Cardiac muscle cell (in vitro differentiated cells and primary cell): ENCODE measurements around the gene CCDC30. TPM values are rescaled to one million over a fixed set of nuclear protein-coding genes. Genes with fewer than 3 reads are reported as not detected.

ENCODE experiments used
- DNase-seq, 2 donors: peaks; one replicate each; pipeline versions ENCODE4 v3.0.0 to v3.0.0-alpha.2; 2010 to 2017; ENCODE audit warnings: low read depth in 1 of 2, low spot score in 1 of 2
- H3K27ac ChIP-seq: fragments of 200-600 bp; sonication (generic); 2 replicates; pipeline ENCODE4 v1.5.1; 2016
- H3K27me3 ChIP-seq: fragments of 200-600 bp; sonication (generic); 2 replicates; pipeline ENCODE4 v1.6.0; 2016; ENCODE audit warnings: control low read depth
- H3K36me3 ChIP-seq: fragments of 200-600 bp; sonication (generic); 2 replicates; pipeline ENCODE4 v1.5.1; 2016; ENCODE audit warnings: control low read depth
- H3K4me1 ChIP-seq: fragments of 200-600 bp; sonication (generic); 2 replicates; pipeline ENCODE4 v1.8.1; 2017; ENCODE audit warnings: low read depth, mild to moderate bottlenecking, mixed run types
- H3K4me3 ChIP-seq: fragments of 200-600 bp; sonication (generic); 2 replicates; pipeline ENCODE4 v1.5.1; 2016; ENCODE audit warnings: mild to moderate bottlenecking
- H3K9me3 ChIP-seq: fragments of 200-600 bp; sonication (generic); 2 replicates; pipeline ENCODE4 v1.5.1; 2017; ENCODE audit warnings: low read depth, mild to moderate bottlenecking, control low read depth
- polyA plus RNA-seq: library from polyadenylated mRNA; unstranded; fragments of >200 nt; fragmentation: Nextera tagmentation; extraction: Ambion mirVana; gene quantifications from 2 replicates; pipeline ENCODE4 v1.2.1, GENCODE V29; 2016
- total RNA-seq: library from RNA; depleted of rRNA; stranded (reverse); fragments of >200 nt; gene quantifications from 2 replicates; pipeline ENCODE4 v1.2.3, GENCODE V29; 2016
- TF ChIP-seq, protein P1 (sequence below): IDR thresholded peaks from 2 replicates; pipeline ENCODE4 v1.5.1; 2012; ENCODE audit warnings: low read depth, mild to moderate bottlenecking, low read length

Gene CCDC30
- total and polyA plus RNA-seq, 2 experiments from 2014 or later = 1.8 to 4.2 TPM

DNA sequence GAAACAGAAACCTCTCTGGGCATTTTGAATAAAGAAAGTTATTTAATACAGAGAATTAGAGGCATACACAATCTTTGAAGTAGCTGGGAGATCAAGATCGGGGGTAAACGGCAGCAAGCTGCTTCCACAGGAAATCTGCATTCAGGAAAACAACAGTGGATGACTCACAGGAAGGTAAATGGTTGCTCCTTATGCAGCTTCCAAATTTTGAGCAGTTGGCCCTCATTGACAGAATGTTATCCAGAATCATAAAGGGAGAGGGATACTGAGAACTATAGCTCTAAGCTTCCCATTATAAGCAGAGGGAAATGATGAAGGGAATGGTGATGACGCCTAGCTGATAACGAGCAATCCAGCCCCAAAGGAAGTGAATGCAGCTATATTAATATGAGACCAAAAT, 35.8 kb upstream of the CCDC30 start:
- Histone ChIP-seq H3K27ac (no peak overlapping the region), H3K4me3 (no peak overlapping the region), H3K27me3 (no peaks in the 10 kb centered on the region), H3K36me3 (no peaks in the 10 kb centered on the region), H3K9me3 (no peaks in the 10 kb centered on the region), H3K4me1 (peaks cover 26% of the 10 kb centered on the region)
- DNase-seq = peak in 1 of 2 donors; percentile 14
- TF ChIP-seq, protein P1, sequence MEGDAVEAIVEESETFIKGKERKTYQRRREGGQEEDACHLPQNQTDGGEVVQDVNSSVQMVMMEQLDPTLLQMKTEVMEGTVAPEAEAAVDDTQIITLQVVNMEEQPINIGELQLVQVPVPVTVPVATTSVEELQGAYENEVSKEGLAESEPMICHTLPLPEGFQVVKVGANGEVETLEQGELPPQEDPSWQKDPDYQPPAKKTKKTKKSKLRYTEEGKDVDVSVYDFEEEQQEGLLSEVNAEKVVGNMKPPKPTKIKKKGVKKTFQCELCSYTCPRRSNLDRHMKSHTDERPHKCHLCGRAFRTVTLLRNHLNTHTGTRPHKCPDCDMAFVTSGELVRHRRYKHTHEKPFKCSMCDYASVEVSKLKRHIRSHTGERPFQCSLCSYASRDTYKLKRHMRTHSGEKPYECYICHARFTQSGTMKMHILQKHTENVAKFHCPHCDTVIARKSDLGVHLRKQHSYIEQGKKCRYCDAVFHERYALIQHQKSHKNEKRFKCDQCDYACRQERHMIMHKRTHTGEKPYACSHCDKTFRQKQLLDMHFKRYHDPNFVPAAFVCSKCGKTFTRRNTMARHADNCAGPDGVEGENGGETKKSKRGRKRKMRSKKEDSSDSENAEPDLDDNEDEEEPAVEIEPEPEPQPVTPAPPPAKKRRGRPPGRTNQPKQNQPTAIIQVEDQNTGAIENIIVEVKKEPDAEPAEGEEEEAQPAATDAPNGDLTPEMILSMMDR = no peak

DNA sequence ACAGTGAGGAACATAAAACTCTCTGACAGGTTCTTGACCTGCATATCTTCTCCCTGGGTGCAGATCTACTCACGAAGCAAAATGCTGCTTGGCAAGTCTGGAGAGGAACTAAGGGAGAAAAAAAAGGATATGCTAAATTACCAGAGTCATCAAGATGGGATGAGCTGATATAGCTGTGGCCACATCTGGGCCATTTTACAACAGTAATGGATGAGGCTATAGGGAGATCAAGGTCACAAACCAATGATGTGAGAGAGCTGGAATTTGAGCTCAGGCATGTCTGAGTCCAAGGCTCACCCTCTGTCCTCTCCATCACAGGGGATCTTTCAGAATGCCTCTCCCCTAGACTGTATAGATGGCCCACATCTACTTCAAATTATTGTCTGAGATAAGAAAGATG, 33.5 kb upstream of the CCDC30 start:
- H3K9me3 ChIP-seq = no peaks in the 10 kb centered on the region
- H3K4me1 ChIP-seq = peaks cover 18% of the 10 kb centered on the region
- TF ChIP-seq, protein P1 = no peak
- no peaks in the 10 kb centered on the region for H3K27me3 ChIP-seq
- no peak for DNase-seq
- no peaks in the 10 kb centered on the region for H3K36me3 ChIP-seq
- no peak overlapping the region for H3K27ac ChIP-seq
- no peak overlapping the region for H3K4me3 ChIP-seq

DNA sequence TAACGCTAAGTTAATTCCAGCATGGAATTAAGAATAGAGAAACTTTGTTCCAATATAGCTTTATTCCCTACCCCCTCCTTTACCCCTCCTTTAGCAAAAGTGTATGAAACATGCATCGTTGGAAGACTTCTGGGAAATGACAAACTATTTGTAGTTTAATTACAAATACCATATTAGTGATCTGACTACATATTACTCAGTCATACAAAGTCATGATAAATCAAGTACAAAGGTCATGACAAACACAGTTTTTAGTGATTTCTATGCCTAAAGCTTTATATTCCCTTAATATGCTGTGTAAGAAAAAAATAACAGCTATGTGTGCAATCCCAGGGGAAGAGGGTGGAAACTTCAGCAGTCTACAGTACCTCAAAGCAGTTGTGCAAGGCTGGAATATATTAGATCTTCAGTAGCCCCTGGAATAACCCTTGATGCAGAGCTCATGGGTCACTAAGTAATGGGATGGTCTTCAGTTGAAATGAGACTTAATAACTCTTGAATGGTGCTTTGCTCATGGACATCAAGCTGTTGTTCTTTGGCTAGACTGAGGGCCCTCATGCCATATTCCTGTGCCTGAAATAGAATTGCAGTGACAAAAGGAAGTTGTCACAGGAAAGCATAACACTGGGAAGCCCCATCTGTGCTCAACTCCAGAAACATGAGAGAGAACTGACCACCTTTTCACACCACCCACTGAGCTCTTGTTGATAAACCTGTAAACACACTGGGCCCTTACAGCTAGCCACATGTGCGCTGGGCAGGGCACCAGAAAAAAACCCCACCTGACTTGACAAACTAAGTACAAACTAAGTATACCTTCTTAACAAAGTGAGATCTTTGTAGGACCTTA, 32.6 kb upstream of the CCDC30 start:
- no peak overlapping the region for H3K4me3 ChIP-seq
- no peak for DNase-seq
- H3K27ac ChIP-seq = no peak overlapping the region
- H3K27me3 ChIP-seq = no peaks in the 10 kb centered on the region
- TF ChIP-seq, protein P1 = no peak
- no peaks in the 10 kb centered on the region for H3K36me3 ChIP-seq
- no peaks in the 10 kb centered on the region for H3K9me3 ChIP-seq
- H3K4me1 ChIP-seq = peaks cover 18% of the 10 kb centered on the region

DNA sequence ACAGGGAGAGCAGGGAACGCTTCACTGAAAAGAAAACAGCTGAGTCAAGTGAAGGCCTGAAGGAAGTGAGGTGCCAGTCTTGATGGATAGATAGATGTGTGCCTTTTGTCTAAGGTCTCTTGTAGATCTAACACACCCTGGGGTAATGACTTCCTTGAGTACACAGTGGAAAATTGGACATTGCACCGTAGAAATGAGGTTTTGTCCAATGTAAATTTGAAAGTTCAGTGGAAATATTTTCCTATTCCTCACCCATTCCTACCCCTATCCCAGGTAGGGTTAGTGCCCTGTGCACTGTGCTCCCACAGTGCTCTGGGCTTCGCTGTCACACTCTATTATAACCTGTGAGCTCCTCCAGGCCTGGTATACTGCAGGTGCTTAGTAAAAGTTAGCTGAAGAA, 31.6 kb upstream of the CCDC30 start:
- H3K4me1 ChIP-seq = peaks cover 18% of the 10 kb centered on the region
- TF ChIP-seq, protein P1 = no peak
- no peaks in the 10 kb centered on the region for H3K36me3 ChIP-seq
- H3K4me3 ChIP-seq = no peak overlapping the region
- no peak overlapping the region for H3K27ac ChIP-seq
- no peak for DNase-seq
- H3K27me3 ChIP-seq = no peaks in the 10 kb centered on the region
- no peaks in the 10 kb centered on the region for H3K9me3 ChIP-seq

DNA sequence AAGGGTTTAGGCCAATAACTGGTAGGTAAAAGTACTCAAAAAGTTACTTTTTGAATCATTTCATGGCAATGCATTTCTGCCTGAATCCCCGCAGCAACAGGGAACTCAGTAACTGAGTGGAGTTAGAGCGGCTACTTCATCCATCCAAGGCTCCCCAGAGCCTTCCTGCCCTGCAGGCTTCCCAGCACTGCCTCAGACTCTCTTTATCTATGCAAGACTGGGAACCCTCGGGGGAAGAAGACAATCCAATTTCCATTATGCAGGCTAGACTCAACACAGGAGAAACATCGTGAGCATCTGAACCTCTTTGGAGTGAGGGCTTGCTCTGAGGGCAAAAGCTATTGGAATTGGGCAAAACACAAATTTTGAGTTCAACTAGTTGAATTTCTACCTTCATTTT, 30.4 kb upstream of the CCDC30 start:
- DNase-seq = no peak
- no peak overlapping the region for H3K4me3 ChIP-seq
- peak overlapping the region; percentile 86 for H3K27ac ChIP-seq
- no peaks in the 10 kb centered on the region for H3K9me3 ChIP-seq
- no peaks in the 10 kb centered on the region for H3K36me3 ChIP-seq
- no peaks in the 10 kb centered on the region for H3K27me3 ChIP-seq
- TF ChIP-seq, protein P1 = no peak
- peaks cover 18% of the 10 kb centered on the region for H3K4me1 ChIP-seq
